Osteoblast (primary cell): Measurements from ENCODE around the gene RAB31. TPM values are rescaled to one million over a fixed set of nuclear protein-coding genes. Genes with fewer than 3 reads are reported as not detected.

Source experiments
- DNase-seq: peaks from one replicate; pipeline ENCODE4 v3.0.0; 2011; ENCODE audit warnings: low spot score, mixed read lengths; ENCODE audit not compliant: insufficient read length; ENCODE audit errors: missing footprints
- H2AFZ ChIP-seq: 2 replicates; pipeline ENCODE4 v1.6.0; 2011; ENCODE audit warnings: mild to moderate bottlenecking, low read length
- H3K27ac ChIP-seq: 2 replicates; pipeline ENCODE4 v1.5.1; 2011; ENCODE audit warnings: mild to moderate bottlenecking, low read depth, low read length, moderate library complexity
- H3K27me3 ChIP-seq: 2 replicates; pipeline ENCODE4 v1.6.0; 2012; ENCODE audit warnings: mild to moderate bottlenecking, control low read depth, inconsistent platforms, low read length, moderate library complexity; ENCODE audit not compliant: insufficient read depth
- H3K36me3 ChIP-seq: 2 replicates; pipeline ENCODE4 v1.5.1; 2011; ENCODE audit warnings: mild to moderate bottlenecking, low read length, control low read depth, moderate library complexity; ENCODE audit not compliant: insufficient read depth
- H3K4me1 ChIP-seq: 2 replicates; pipeline ENCODE4 v1.5.1; 2011; ENCODE audit warnings: mild to moderate bottlenecking, low read length, control low read depth, moderate library complexity; ENCODE audit not compliant: insufficient read depth
- H3K4me2 ChIP-seq: 2 replicates; pipeline ENCODE4 v1.6.0; 2011; ENCODE audit warnings: mild to moderate bottlenecking, low read length; ENCODE audit not compliant: insufficient read depth
- H3K4me3 ChIP-seq: fragments of 200-600 bp; sonication (generic); 3 replicates; pipeline ENCODE4 v1.5.1; 2012; ENCODE audit warnings: mild to moderate bottlenecking, low read length, inconsistent platforms; ENCODE audit not compliant: insufficient read depth
- H3K79me2 ChIP-seq: 2 replicates; pipeline ENCODE4 v1.6.0; 2012; ENCODE audit warnings: mild to moderate bottlenecking, low read length, control low read depth, inconsistent platforms; ENCODE audit not compliant: insufficient read depth
- H3K9me3 ChIP-seq: 2 replicates; pipeline ENCODE4 v1.5.1; 2011; ENCODE audit warnings: low read depth, low read length, control low read depth
- H4K20me1 ChIP-seq: 2 replicates; pipeline ENCODE4 v1.6.0; 2012; ENCODE audit warnings: mild to moderate bottlenecking, low read length, control low read depth; ENCODE audit not compliant: insufficient read depth
- CTCF ChIP-seq: IDR thresholded peaks from 2 replicates; pipeline ENCODE4 v1.5.1; 2011; ENCODE audit warnings: mild to moderate bottlenecking, low read depth, low read length, moderate library complexity; ENCODE audit errors: extremely low read depth
- total RNA-seq: library from RNA; depleted of rRNA; stranded (reverse); fragments of >200 nt; gene quantifications from 2 replicates; pipeline ENCODE4 v1.2.3, GENCODE V29; 2012

Gene RAB31
- total RNA-seq, 1 donor = 120 TPM

GRCh38 chr18:9735238-9735637, 27.1 kb downstream of the RAB31 start:
- peaks cover 69% of the 10 kb centered on the region for H3K79me2 ChIP-seq
- H3K27me3 ChIP-seq = no peaks in the 10 kb centered on the region
- no peak overlapping the region for H3K4me2 ChIP-seq

GRCh38 chr18:9735879-9736278, 27.8 kb downstream of the RAB31 start:
- Histone ChIP-seq H3K4me1 (peaks cover 26% of the 10 kb centered on the region), H3K27me3 (no peaks in the 10 kb centered on the region), H4K20me1 (peaks cover 12% of the 10 kb centered on the region), H3K4me3 (no peak overlapping the region), H3K27ac (no peak overlapping the region), H2AFZ (no peak overlapping the region), H3K79me2 (peaks cover 66% of the 10 kb centered on the region), H3K36me3 (peaks cover 18% of the 10 kb centered on the region), H3K4me2 (no peak overlapping the region), H3K9me3 (no peaks in the 10 kb centered on the region)
- TF ChIP-seq CTCF = no peak
- no peak for DNase-seq

More at GRCh38 chr18:9735238-9735637, 27.1 kb downstream of the RAB31 start:
- no peak for DNase-seq
- no peak overlapping the region for H3K4me3 ChIP-seq
- H3K27ac ChIP-seq = no peak overlapping the region
- peaks cover 30% of the 10 kb centered on the region for H3K4me1 ChIP-seq
- peaks cover 18% of the 10 kb centered on the region for H3K36me3 ChIP-seq
- no peaks in the 10 kb centered on the region for H3K9me3 ChIP-seq
- no peak overlapping the region for H2AFZ ChIP-seq
- H4K20me1 ChIP-seq = peaks cover 12% of the 10 kb centered on the region
- TF ChIP-seq CTCF = no peak

GRCh38 chr18:9736286-9736835, 28.3 kb downstream of the RAB31 start:
- Histone ChIP-seq H2AFZ (no peak overlapping the region), H3K36me3 (peaks cover 18% of the 10 kb centered on the region), H3K27me3 (no peaks in the 10 kb centered on the region), H3K9me3 (no peaks in the 10 kb centered on the region), H3K4me1 (peaks cover 23% of the 10 kb centered on the region), H3K79me2 (peaks cover 67% of the 10 kb centered on the region), H3K4me3 (no peak overlapping the region), H3K27ac (no peak overlapping the region), H3K4me2 (no peak overlapping the region), H4K20me1 (peaks cover 12% of the 10 kb centered on the region)
- DNase-seq = no peak
- TF ChIP-seq CTCF = no peak

GRCh38 chr18:9737006-9737405, 28.9 kb downstream of the RAB31 start:
- H3K4me3 ChIP-seq = no peak overlapping the region
- peaks cover 70% of the 10 kb centered on the region for H3K79me2 ChIP-seq
- H3K27ac ChIP-seq = no peak overlapping the region
- TF ChIP-seq CTCF = no peak
- peaks cover 17% of the 10 kb centered on the region for H3K36me3 ChIP-seq
- H2AFZ ChIP-seq = no peak overlapping the region
- H3K4me2 ChIP-seq = peak overlapping the region; percentile 49
- H3K4me1 ChIP-seq = peaks cover 26% of the 10 kb centered on the region
- H4K20me1 ChIP-seq = peaks cover 10% of the 10 kb centered on the region
- DNase-seq = no peak
- no peaks in the 10 kb centered on the region for H3K9me3 ChIP-seq
- no peaks in the 10 kb centered on the region for H3K27me3 ChIP-seq
